ENCODE measurements around the gene ABHD3.
"Not testable (repeated sequence)": the region's sequence is repeated elsewhere in the genome, so short reads cannot be mapped to it uniquely, and the experiment has no call there.

The ABHD3 gene

DNA sequence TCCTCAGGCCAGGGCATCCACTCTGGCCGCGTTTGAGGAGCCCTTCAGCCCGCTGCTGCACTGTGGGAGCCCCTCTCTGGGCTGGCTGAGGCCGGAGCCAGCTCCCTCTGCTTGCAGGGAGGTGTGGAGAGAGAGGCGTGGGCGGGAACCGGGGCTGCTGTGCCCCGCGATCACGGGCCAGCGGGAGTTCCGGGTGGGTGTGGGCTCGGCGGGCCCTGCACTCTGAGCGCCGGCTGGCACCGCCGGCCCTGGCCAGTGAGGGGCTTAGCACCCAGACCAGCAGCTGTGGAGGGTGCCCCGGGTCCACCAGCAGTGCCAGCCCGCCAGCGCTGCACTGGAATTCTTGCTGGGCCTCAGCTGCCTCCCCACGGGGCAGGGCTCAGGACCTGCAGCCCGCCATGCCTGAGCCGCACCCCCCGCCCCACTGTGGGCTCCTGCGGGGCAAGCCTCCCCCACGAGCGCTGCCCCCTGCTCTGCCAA is 1.9 kb upstream of the ABHD3 start:
- in situ Hi-C loops (cut with HindIII; ENCODE audit: low sequenced_read_pairs) = no loop called here

DNA sequence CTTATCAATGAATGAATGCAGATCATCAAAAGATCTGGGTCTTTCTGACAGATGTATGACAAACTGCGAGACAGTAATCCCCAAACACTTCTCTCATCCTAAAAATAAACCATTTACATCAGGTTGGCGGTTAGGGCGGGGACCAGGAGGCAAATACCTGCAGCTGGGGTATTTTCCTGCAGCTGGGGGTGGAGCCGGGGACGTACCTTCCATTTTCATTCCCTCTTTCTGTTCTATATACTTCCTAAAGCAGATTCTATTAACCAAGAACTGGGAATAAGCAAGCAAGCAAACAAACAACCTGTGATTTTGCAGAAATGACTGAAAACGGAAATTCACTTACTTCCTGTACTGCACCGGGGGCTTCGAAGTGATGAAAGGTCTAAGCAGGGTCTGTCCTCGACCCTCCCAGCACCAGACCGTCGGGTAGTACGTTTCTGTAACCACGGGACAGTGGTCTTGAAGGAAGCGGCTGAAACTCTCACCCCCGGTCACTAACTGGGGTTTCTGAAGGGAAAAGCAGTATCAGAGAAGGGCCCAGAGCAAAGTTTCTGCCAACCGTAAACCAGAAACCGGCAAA is 1.2 kb downstream of the ABHD3 start:
- in situ Hi-C loops (cut with HindIII; ENCODE audit: low sequenced_read_pairs) = no loop called here

- in situ Hi-C loops (cut with HindIII; ENCODE audit: low sequenced_read_pairs) = no loop called here
Measured at GRCh38 chr18:21702602-21703001, 2.0 kb downstream of the ABHD3 start.

- in situ Hi-C loops (cut with HindIII; ENCODE audit: low sequenced_read_pairs) = no loop called here
Measured at GRCh38 chr18:21701621-21702020, 3.0 kb downstream of the ABHD3 start.

GRCh38 chr18:21700528-21701075 is 4.0 kb downstream of the ABHD3 start:
- in situ Hi-C loops (cut with HindIII; ENCODE audit: low sequenced_read_pairs) = no loop called here

GRCh38 chr18:21693322-21693721 is 11.3 kb downstream of the ABHD3 start:
- in situ Hi-C loops (cut with HindIII; ENCODE audit: low sequenced_read_pairs) = no loop called here

DNA sequence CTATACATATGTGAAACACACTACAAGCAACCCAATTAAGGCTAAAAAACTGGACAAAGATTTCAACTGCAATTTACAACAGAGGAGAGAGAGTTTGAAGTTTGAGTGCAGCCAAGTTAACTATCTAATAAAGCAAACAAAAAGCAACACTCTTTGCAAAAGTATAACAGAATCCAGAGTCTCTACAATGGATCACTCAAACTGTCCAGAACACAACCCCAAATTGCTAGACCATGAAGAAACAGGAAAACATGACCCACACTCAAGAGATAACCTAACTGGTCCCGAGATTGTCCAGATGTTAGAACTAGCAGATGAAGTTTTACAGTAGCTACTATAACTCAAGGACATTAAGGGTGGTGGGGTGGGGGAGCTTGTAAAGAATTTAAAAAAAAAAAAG is 14.8 kb downstream of the ABHD3 start:
- in situ Hi-C loops (cut with HindIII; ENCODE audit: low sequenced_read_pairs) = no loop called here

DNA sequence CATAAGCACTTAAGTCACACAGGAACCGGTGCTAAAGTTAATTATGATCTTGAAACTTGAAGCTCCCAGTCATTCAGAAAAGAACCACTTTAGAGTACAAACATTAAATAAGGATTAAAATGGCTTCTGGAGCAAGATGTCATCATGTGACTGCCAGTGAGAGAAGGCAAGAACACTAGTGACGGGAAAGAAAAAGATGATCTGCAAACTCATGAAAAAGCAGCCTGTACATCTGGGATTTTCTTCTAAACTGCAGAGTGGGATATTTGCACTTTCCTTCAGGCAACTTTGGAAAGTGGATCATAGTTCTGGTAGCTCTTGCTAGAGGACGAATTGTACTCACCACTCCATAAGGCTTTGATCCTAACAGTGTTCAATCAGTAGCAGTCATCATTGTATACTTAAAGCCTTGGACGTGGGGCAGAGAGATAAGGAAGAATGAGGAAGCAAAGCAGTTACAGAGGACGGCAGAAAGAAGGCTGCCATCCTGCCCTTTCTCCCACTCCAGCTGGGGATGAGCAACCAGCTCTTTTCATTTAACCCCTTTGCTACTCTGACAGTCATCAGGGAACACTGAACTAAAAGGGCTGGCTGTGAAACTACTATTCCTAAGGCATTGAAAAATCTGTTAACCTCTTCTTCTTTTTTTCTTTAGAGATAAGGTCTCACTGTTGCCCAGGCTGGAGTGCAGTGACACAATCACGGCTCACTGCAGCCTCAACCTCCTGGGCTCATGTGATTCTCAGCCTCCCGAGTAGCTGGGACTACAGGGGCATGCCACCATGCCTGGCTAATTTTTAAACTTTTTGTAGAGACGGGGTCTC is 18.1 kb downstream of the ABHD3 start:
- in situ Hi-C loops (cut with HindIII; ENCODE audit: low sequenced_read_pairs) = no loop called here

DNA sequence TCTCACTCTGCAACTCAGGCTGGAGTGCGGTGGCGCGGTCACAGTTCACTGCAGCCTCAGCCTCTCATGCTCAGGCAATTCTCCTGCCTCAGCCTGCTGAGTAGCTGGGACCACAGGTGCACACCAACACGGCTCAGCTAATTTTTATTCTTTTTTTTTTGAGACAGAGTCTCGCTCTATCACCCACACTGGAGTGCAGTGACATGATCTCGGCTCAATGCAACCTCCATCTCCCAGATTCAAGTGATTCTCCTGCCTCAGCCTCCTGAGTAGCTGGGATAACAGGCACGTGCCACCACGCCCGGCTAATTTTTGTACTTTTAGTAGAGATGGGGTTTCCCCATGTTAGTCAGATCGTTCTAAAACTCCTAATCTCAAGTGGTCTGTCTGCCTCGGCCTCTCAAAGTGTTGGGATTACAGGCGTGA is 19.0 kb downstream of the ABHD3 start:
- in situ Hi-C loops (cut with HindIII; ENCODE audit: low sequenced_read_pairs) = not testable (repeated sequence)

- in situ Hi-C loops (cut with HindIII; ENCODE audit: low sequenced_read_pairs) = no loop called here
Measured at GRCh38 chr18:21684731-21685130, 19.8 kb downstream of the ABHD3 start.

DNA sequence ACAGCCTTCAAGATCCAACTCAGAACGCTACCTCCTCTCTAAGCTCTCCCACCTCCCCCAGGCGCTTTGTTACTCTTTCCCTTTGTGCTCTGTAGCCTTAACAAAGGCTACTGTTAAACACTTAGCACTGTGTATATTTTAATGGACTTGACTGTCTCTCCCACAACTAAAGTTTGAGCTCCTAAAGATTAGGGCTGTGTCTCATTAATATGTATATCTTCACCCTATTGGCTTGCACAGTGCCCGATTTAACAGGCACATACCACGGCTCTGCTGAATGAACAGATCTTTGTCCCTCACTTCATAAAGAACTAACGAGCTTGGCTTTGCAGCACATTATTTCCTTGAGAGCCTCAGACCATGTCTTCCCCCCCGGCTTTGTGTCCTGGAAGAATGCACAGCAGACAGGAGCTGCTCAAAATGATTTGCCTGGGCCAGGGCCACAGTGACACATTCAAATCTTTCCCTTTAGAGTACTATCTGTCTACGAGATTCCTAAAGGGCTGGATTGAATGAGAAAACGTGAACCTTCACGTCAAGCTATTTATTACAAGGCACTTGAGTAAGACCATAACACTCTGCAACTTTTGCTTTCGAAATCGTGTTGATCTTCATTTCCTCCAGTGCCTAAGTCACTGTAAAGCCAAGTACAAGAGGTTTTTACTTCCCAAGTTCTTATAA is 22.1 kb downstream of the ABHD3 start:
- in situ Hi-C loops (cut with HindIII; ENCODE audit: low sequenced_read_pairs) = no loop called here

DNA sequence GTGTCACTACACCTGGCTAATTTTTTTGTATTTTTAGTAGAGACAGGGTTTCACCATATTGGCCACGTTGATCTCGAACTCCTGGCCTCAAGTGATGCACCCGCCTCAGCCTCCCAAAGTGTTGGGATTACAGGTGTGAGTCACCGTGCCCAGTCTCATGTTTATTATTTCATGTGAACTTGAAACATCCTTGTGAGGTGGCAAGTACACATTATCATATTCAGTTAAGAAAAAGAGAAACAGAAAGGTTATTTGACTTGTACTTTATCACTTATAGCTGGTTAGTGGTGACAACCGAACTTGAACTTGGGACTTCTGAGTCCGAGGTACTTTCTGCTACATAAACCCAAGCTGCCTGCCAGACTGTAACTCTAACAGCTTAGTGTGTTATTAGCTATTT is 24.4 kb downstream of the ABHD3 start:
- in situ Hi-C loops (cut with HindIII; ENCODE audit: low sequenced_read_pairs) = no loop called here

DNA sequence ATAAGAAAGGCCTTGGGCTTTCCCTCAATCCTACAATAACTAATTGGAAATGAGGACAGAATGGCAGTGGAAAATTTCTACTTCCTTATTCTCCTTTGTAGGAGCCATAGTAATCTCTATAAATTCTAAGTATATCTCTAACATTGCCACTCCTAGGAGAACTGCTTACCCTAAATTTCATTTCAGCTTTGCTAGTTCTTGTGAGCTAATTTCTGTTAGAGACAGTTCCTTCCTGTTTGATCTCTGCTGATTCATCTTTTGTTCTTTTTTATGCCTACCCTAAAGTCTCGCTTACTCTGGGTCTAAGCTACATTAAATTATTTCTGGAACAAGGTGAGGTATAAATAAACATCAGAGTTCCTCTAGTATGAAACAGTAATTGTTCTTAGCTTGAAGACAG is 25.7 kb downstream of the ABHD3 start:
- in situ Hi-C loops (cut with HindIII; ENCODE audit: low sequenced_read_pairs) = no loop called here

GRCh38 chr18:21675354-21675753 is 29.2 kb downstream of the ABHD3 start:
- in situ Hi-C loops (cut with HindIII; ENCODE audit: low sequenced_read_pairs) = not testable (repeated sequence)

GRCh38 chr18:21672521-21673267 is 31.9 kb downstream of the ABHD3 start:
- in situ Hi-C loops (cut with HindIII; ENCODE audit: low sequenced_read_pairs) = no loop called here

GRCh38 chr18:21669736-21670285 is 34.8 kb downstream of the ABHD3 start:
- in situ Hi-C loops (cut with HindIII; ENCODE audit: low sequenced_read_pairs) = no loop called here

DNA sequence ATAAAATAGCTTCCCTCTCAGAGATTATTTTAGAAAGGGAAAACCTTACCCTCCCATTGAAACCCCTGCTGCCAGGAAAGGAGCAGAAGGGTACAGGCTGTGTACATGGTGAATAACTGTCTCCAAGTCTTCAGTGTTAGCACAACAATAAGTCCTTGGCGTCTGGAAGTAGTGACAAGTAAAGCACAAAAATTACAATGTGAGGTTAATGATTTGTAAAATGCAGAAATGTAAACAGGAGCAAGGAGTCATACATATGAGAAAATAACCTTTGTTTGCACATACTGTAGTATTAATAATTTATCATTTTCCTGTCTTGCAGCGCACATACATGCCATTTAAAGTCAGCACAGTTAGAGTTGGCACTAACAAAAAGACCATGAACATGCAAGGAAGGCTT is 40.5 kb downstream of the ABHD3 start:
- in situ Hi-C loops (cut with HindIII; ENCODE audit: low sequenced_read_pairs) = no loop called here

DNA sequence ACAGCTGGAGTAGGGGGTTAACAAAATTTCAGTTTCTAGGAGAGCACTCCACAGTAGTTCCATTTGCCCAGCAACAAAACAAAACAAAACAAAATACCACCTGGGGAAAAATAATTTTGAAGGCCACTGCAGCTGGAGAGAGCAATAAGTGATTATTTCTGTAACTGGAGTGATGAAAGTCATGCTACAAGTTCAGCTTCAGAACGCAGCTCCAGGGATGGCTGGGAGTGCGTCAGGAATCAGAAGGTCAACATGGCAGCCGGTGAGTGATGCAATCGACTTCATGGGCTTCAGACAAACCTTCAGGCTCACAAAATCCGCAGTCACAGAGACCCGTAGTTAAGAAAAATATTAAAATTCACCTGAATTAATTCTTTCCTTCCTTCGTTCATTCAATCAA is 41.0 kb downstream of the ABHD3 start:
- in situ Hi-C loops (cut with HindIII; ENCODE audit: low sequenced_read_pairs) = no loop called here

GRCh38 chr18:21662581-21662980 is 42.0 kb downstream of the ABHD3 start:
- in situ Hi-C loops (cut with HindIII; ENCODE audit: low sequenced_read_pairs) = no loop called here

GRCh38 chr18:21660078-21660477 is 44.5 kb downstream of the ABHD3 start:
- in situ Hi-C loops (cut with HindIII; ENCODE audit: low sequenced_read_pairs) = no loop called here

DNA sequence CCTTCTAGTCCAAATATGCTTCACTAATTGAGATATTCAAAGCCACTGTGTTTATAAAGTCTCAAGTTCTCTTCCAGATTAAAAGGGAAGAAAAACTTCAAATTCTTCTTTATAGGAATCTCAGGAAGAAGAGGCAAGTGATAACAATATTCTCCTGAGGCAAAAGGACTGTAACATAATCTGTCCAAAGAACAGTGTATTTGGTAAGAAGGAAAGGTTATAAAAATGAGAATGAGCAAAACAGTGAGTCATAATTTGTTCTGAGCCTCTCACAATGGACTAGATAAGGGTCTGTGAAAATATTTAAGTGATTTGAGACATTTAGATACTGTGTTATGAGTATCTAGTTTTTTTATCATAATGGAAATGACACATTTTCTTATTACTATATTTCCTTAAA is 48.2 kb downstream of the ABHD3 start:
- in situ Hi-C loops (cut with HindIII; ENCODE audit: low sequenced_read_pairs) = no loop called here
